ENCODE data around the gene SLIT3.

SLIT3 gene

GRCh38 chr5:169331292-169331852 lies 30.4 kb upstream of the SLIT3 start:
- Histone ChIP-seq H3K27ac (replicated peaks) (no peak overlapping the region), H3K4me3 (replicated peaks; ENCODE audit: insufficient read depth, low read length) (no peak overlapping the region), H3K27me3 (ENCODE audit: insufficient read depth, poor library complexity, severe bottlenecking) (no peaks in the 10 kb centered on the region)
- DNase-seq (ENCODE audit: low read depth in 1 of 2, low spot score in 1 of 2) = no peak
- no peak for TF ChIP-seq GABPA (IDR thresholded peaks at IDR 0.05; ENCODE audit: low read depth)
- TF ChIP-seq, protein P1, sequence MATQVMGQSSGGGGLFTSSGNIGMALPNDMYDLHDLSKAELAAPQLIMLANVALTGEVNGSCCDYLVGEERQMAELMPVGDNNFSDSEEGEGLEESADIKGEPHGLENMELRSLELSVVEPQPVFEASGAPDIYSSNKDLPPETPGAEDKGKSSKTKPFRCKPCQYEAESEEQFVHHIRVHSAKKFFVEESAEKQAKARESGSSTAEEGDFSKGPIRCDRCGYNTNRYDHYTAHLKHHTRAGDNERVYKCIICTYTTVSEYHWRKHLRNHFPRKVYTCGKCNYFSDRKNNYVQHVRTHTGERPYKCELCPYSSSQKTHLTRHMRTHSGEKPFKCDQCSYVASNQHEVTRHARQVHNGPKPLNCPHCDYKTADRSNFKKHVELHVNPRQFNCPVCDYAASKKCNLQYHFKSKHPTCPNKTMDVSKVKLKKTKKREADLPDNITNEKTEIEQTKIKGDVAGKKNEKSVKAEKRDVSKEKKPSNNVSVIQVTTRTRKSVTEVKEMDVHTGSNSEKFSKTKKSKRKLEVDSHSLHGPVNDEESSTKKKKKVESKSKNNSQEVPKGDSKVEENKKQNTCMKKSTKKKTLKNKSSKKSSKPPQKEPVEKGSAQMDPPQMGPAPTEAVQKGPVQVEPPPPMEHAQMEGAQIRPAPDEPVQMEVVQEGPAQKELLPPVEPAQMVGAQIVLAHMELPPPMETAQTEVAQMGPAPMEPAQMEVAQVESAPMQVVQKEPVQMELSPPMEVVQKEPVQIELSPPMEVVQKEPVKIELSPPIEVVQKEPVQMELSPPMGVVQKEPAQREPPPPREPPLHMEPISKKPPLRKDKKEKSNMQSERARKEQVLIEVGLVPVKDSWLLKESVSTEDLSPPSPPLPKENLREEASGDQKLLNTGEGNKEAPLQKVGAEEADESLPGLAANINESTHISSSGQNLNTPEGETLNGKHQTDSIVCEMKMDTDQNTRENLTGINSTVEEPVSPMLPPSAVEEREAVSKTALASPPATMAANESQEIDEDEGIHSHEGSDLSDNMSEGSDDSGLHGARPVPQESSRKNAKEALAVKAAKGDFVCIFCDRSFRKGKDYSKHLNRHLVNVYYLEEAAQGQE (IDR thresholded peaks at IDR 0.05; ENCODE audit: insufficient replicate concordance, low read depth) = no peak
- no peak for TF ChIP-seq SPI1 (IDR thresholded peaks at IDR 0.05; ENCODE audit: borderline replicate concordance, low read depth)
- no peak for TF ChIP-seq POLR2AphosphoS5 (IDR thresholded peaks at IDR 0.05; ENCODE audit: low read depth)
- TF ChIP-seq, protein P2, sequence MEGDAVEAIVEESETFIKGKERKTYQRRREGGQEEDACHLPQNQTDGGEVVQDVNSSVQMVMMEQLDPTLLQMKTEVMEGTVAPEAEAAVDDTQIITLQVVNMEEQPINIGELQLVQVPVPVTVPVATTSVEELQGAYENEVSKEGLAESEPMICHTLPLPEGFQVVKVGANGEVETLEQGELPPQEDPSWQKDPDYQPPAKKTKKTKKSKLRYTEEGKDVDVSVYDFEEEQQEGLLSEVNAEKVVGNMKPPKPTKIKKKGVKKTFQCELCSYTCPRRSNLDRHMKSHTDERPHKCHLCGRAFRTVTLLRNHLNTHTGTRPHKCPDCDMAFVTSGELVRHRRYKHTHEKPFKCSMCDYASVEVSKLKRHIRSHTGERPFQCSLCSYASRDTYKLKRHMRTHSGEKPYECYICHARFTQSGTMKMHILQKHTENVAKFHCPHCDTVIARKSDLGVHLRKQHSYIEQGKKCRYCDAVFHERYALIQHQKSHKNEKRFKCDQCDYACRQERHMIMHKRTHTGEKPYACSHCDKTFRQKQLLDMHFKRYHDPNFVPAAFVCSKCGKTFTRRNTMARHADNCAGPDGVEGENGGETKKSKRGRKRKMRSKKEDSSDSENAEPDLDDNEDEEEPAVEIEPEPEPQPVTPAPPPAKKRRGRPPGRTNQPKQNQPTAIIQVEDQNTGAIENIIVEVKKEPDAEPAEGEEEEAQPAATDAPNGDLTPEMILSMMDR (IDR thresholded peaks at IDR 0.05; ENCODE audit: insufficient read depth, low read length) = no peak

DNA sequence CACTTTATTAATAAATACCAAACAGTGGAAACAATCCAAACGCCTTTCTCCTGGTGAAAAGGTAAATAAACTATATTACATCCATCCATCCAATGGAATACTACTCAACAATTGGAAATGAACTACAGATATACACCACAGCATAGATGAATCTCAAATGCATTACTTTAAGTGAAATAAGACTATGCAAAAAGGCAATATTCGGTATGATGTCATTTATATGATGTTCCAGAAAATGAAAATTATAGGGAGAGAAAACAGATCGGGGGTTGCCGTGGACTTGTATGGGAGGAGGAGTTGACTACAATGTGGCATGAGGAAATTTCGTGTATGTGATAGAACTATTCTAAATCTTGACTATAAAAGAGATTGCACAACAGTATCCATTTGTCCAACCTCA lies 27.5 kb upstream of the SLIT3 start:
- no peak for DNase-seq (ENCODE audit: low read depth in 1 of 2, low spot score in 1 of 2)
- Histone ChIP-seq H3K27ac (replicated peaks) (no peak overlapping the region), H3K4me3 (replicated peaks; ENCODE audit: insufficient read depth, low read length) (no peak overlapping the region), H3K27me3 (ENCODE audit: insufficient read depth, poor library complexity, severe bottlenecking) (peaks cover 5% of the 10 kb centered on the region)
- TF ChIP-seq SPI1 (IDR thresholded peaks at IDR 0.05; ENCODE audit: borderline replicate concordance, low read depth) (no peak), GABPA (IDR thresholded peaks at IDR 0.05; ENCODE audit: low read depth) (no peak), POLR2AphosphoS5 (IDR thresholded peaks at IDR 0.05; ENCODE audit: low read depth) (no peak)
- TF ChIP-seq, protein P2 (IDR thresholded peaks at IDR 0.05; ENCODE audit: insufficient read depth, low read length) = no peak
- TF ChIP-seq, protein P1 (IDR thresholded peaks at IDR 0.05; ENCODE audit: insufficient replicate concordance, low read depth) = no peak

GRCh38 chr5:169325273-169325672 lies 24.3 kb upstream of the SLIT3 start:
- Histone ChIP-seq H3K27me3 (ENCODE audit: insufficient read depth, poor library complexity, severe bottlenecking) (peaks cover 9% of the 10 kb centered on the region), H3K27ac (replicated peaks) (no peak overlapping the region), H3K4me3 (replicated peaks; ENCODE audit: insufficient read depth, low read length) (no peak overlapping the region)
- DNase-seq (ENCODE audit: low read depth in 1 of 2, low spot score in 1 of 2) = no peak
- TF ChIP-seq GABPA (IDR thresholded peaks at IDR 0.05; ENCODE audit: low read depth) = no peak

DNA sequence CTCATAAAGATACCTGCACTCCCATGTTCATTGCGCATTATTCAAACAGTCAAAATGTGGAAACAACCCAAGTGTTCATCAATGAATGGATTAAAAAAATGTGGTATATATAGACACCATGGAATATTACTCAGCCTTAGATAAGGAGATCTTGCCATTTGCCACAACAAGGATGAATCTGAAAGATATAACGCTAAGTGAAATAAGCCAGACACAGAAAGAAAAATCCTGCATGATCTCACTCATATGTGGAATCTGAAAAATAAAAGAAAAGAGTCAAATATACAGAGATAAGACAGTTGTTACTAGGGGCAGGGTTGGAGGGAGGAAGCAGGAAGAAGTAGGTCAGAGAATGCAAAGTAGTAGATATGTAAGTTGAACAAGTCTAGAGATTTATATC lies 17.6 kb upstream of the SLIT3 start:
- DNase-seq (ENCODE audit: low read depth in 1 of 2, low spot score in 1 of 2) = no peak
- H3K4me3 ChIP-seq (replicated peaks; ENCODE audit: insufficient read depth, low read length) = no peak overlapping the region
- H3K27me3 ChIP-seq (ENCODE audit: insufficient read depth, poor library complexity, severe bottlenecking) = peaks cover 12% of the 10 kb centered on the region
- TF ChIP-seq POLR2AphosphoS5 (IDR thresholded peaks at IDR 0.05; ENCODE audit: low read depth) (no peak), GABPA (IDR thresholded peaks at IDR 0.05; ENCODE audit: low read depth) (no peak), SPI1 (IDR thresholded peaks at IDR 0.05; ENCODE audit: borderline replicate concordance, low read depth) (no peak)
- TF ChIP-seq, protein P1 (IDR thresholded peaks at IDR 0.05; ENCODE audit: insufficient replicate concordance, low read depth) = no peak
- TF ChIP-seq, protein P2 (IDR thresholded peaks at IDR 0.05; ENCODE audit: insufficient read depth, low read length) = no peak
- H3K27ac ChIP-seq (replicated peaks) = no peak overlapping the region
